Measurements from ENCODE around the gene ARMC2. TPM values are rescaled to one million over a fixed set of nuclear protein-coding genes. Genes with fewer than 3 reads are reported as not detected.

The ARMC2 gene
- total RNA-seq, 2 experiments from 2014 or later = 2.6 to 8.4 TPM

DNA sequence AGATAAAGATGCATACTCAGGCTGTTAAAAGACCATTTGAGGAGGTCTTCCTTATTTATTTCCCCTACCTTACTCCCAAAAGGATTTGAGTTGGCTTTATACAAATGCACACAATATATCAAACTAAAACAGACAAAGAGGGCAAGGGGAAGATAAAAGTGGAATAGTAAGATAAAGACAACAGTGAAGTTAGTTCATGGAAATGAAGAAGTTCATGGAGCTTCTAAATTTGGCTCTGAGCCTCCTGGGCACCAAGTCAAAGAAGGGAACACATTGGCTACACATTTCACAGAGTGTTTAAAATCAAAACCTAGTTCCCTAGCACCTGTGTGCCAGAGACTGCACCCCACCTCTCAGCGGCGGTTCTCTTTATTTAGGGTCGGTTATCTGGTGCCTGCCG is 25.8 kb upstream of the ARMC2 start:
- Histone ChIP-seq H3K36me3 (ENCODE audit: insufficient read depth, low read length) (no peaks in the 10 kb centered on the region), H3K9me2 (ENCODE audit: insufficient read depth, low read length) (no peaks in the 10 kb centered on the region), H3K79me2 (ENCODE audit: insufficient read depth, low read depth, low read length) (no peaks in the 10 kb centered on the region), H4K20me1 (ENCODE audit: insufficient read depth, low read length) (no peaks in the 10 kb centered on the region), H3K9me3 (ENCODE audit: low read length) (no peaks in the 10 kb centered on the region; the same call in 1 of the 2 replicates), H3K4me2 (ENCODE audit: low read length) (no peak overlapping the region), H2AFZ (ENCODE audit: low read length) (no peak overlapping the region), H3K4me1 (ENCODE audit: insufficient read depth, low read length, poor library complexity, severe bottlenecking) (no peaks in the 10 kb centered on the region), H3K27ac (ENCODE audit: low read depth, low read length, poor library complexity, severe bottlenecking) (no peak overlapping the region), H3K4me3 (ENCODE audit: low read depth, low read length, poor library complexity, severe bottlenecking) (no peak overlapping the region)
- DNase-seq (ENCODE audit: low spot score) = no peak
- no TSS peak for BruUV-seq (replicated peaks)
- intact Hi-C loops (cut with micrococcal nuclease; ENCODE audit: unreplicated experiment) = no loop called here
- CTCF ChIA-PET (ENCODE audit: unreplicated experiment) = no interaction called here
- POLR2A ChIA-PET = interaction anchor here (0.5 to 1.0 kb wide), 3 partner anchors 71 to 525 kb away, joined by 4 to 6 read pairs (median 4); no protein-coding TSS in a partner anchor
- no peak for TF ChIP-seq EZH2phosphoT487 (IDR thresholded peaks at IDR 0.05; ENCODE audit: borderline replicate concordance, low read depth, low read length)
- TF ChIP-seq, protein P1, sequence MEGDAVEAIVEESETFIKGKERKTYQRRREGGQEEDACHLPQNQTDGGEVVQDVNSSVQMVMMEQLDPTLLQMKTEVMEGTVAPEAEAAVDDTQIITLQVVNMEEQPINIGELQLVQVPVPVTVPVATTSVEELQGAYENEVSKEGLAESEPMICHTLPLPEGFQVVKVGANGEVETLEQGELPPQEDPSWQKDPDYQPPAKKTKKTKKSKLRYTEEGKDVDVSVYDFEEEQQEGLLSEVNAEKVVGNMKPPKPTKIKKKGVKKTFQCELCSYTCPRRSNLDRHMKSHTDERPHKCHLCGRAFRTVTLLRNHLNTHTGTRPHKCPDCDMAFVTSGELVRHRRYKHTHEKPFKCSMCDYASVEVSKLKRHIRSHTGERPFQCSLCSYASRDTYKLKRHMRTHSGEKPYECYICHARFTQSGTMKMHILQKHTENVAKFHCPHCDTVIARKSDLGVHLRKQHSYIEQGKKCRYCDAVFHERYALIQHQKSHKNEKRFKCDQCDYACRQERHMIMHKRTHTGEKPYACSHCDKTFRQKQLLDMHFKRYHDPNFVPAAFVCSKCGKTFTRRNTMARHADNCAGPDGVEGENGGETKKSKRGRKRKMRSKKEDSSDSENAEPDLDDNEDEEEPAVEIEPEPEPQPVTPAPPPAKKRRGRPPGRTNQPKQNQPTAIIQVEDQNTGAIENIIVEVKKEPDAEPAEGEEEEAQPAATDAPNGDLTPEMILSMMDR (conservative IDR thresholded peaks at IDR 0.05; ENCODE audit: low read length) = no peak

DNA sequence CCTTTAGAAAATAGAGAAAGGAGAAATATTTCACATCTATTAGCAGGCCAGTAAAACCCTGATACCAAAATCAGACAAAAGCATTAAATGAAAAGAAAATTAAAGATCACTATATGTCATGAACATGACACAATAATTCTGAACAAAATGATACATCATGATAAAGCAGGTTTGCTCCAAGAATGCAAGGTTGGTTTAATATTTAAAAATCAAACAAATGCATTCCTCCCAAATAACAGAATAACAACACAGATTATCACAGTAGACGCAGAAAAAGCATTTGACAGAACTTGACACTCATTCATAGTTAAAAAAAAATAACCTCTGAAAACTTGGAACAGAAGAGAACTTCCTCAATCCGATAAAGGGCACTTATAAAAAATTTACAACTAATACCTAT is 22.9 kb upstream of the ARMC2 start:
- TF ChIP-seq, protein P1 (conservative IDR thresholded peaks at IDR 0.05; ENCODE audit: low read length) = no peak
- H2AFZ ChIP-seq (ENCODE audit: low read length) = no peak overlapping the region
- CTCF ChIA-PET (ENCODE audit: unreplicated experiment) = no interaction called here
- no peaks in the 10 kb centered on the region for H3K9me2 ChIP-seq (ENCODE audit: insufficient read depth, low read length)
- H3K4me2 ChIP-seq (ENCODE audit: low read length) = no peak overlapping the region
- H3K4me3 ChIP-seq (ENCODE audit: low read depth, low read length, poor library complexity, severe bottlenecking) = no peak overlapping the region
- intact Hi-C loops (cut with micrococcal nuclease; ENCODE audit: unreplicated experiment) = no loop called here
- DNase-seq (ENCODE audit: low spot score) = no peak
- no peaks in the 10 kb centered on the region for H3K4me1 ChIP-seq (ENCODE audit: insufficient read depth, low read length, poor library complexity, severe bottlenecking)
- H3K79me2 ChIP-seq (ENCODE audit: insufficient read depth, low read depth, low read length) = no peaks in the 10 kb centered on the region
- H3K36me3 ChIP-seq (ENCODE audit: insufficient read depth, low read length) = no peaks in the 10 kb centered on the region
- H3K27ac ChIP-seq (ENCODE audit: low read depth, low read length, poor library complexity, severe bottlenecking) = no peak overlapping the region
- H3K9me3 ChIP-seq (ENCODE audit: low read length) = no peaks in the 10 kb centered on the region
- BruUV-seq (replicated peaks) = no TSS peak
- no peaks in the 10 kb centered on the region for H4K20me1 ChIP-seq (ENCODE audit: insufficient read depth, low read length)
- POLR2A ChIA-PET = no interaction called here

DNA sequence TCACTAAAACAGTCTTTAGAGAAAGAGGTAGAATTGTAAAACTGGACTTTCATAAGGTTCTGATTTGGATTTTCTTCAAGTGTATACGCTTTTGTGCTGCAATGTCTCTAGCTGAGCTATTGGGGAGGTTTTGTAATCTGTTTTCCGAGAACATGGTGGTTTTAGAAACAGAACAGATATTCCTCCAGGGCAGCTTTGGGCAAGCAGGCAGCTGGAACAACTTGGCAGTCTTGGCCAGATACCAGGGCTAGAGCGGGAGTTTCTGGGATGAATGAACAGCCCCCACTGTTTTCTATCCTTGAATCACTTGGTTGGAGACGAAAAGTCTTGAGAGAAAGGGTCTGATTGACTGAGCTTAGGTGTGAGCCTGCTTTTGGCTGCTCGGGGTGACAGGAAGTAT is 17.1 kb upstream of the ARMC2 start:
- Histone ChIP-seq H3K4me3 (ENCODE audit: low read depth, low read length, poor library complexity, severe bottlenecking) (no peak overlapping the region), H3K36me3 (ENCODE audit: insufficient read depth, low read length) (no peaks in the 10 kb centered on the region), H3K9me2 (ENCODE audit: insufficient read depth, low read length) (no peaks in the 10 kb centered on the region), H3K9me3 (ENCODE audit: low read length) (no peaks in the 10 kb centered on the region), H3K4me2 (ENCODE audit: low read length) (no peak overlapping the region), H3K4me1 (ENCODE audit: insufficient read depth, low read length, poor library complexity, severe bottlenecking) (no peaks in the 10 kb centered on the region), H3K27ac (ENCODE audit: low read depth, low read length, poor library complexity, severe bottlenecking) (no peak overlapping the region), H3K79me2 (ENCODE audit: insufficient read depth, low read depth, low read length) (no peaks in the 10 kb centered on the region), H4K20me1 (ENCODE audit: insufficient read depth, low read length) (no peaks in the 10 kb centered on the region), H2AFZ (ENCODE audit: low read length) (no peak overlapping the region)
- TF ChIP-seq, protein P1 (conservative IDR thresholded peaks at IDR 0.05; ENCODE audit: low read length) = no peak
- TF ChIP-seq EZH2phosphoT487 (IDR thresholded peaks at IDR 0.05; ENCODE audit: borderline replicate concordance, low read depth, low read length) = no peak
- no peak for DNase-seq (ENCODE audit: low spot score)
- intact Hi-C loops (cut with micrococcal nuclease; ENCODE audit: unreplicated experiment) = loop anchor here (10.0 kb wide), 1 partner anchor 374 kb away; no protein-coding TSS in a partner anchor
- ChIA-PET POLR2A (interaction anchor here (0.5 to 0.6 kb wide), 3 partner anchors 10 to 248 kb away, joined by 3 to 5 read pairs (median 3); no protein-coding TSS in a partner anchor), CTCF (ENCODE audit: unreplicated experiment) (no interaction called here)
- no TSS peak for BruUV-seq (replicated peaks)

Measured in OCI-LY7 (cell line).